Large intestine (tissue), 3 donors: ENCODE data around the gene PRKAR1B. TPM values are rescaled to one million over a fixed set of nuclear protein-coding genes. Genes with fewer than 3 reads are reported as not detected.

Experiments
- DNase-seq, 2 donors: peaks; one replicate each; pipeline versions ENCODE4 v3.0.0 to v3.0.0-alpha.2; 2013
- H3K27ac ChIP-seq: one replicate; pipeline ENCODE4 v1.5.1; 2013; ENCODE audit warnings: low read length
- H3K27me3 ChIP-seq: 2 replicates; pipeline ENCODE4 v1.6.1; 2013; ENCODE audit warnings: low read length; ENCODE audit not compliant: control insufficient read depth, insufficient read depth
- H3K36me3 ChIP-seq: 2 replicates; pipeline ENCODE4 v1.6.1; 2013; ENCODE audit warnings: low read length; ENCODE audit not compliant: control insufficient read depth, insufficient read depth
- H3K4me1 ChIP-seq: one replicate; pipeline ENCODE4 v1.6.1; 2013; ENCODE audit warnings: low read length; ENCODE audit not compliant: control insufficient read depth, insufficient read depth
- H3K4me3 ChIP-seq: one replicate; pipeline ENCODE4 v1.5.1; 2013; ENCODE audit warnings: low read length
- H3K9me3 ChIP-seq: one replicate; pipeline ENCODE4 v1.6.1; 2013; ENCODE audit warnings: mild to moderate bottlenecking, low read depth, low read length, moderate library complexity; ENCODE audit not compliant: control insufficient read depth
- WGBS: methylation state at CpG from one replicate; pipeline ENCODE4 v1.1.5; 2013; ENCODE audit warnings: low lambda C conversion rate; ENCODE audit not compliant: insufficient coverage; 5-methylcytosine and 5-hydroxymethylcytosine counted together
- polyA plus RNA-seq: library from polyadenylated mRNA; unstranded; fragments of 120-200 nt; gene quantifications from one replicate; pipeline ENCODE4 v1.2.1, GENCODE V29; 2013

The PRKAR1B gene
- polyA plus RNA-seq, 1 donor = 34.8 TPM

GRCh38 chr7:523347-524336 lies 203.4 kb downstream of the PRKAR1B start:
- peak in 1 of 2 donors; percentile 64 for DNase-seq
- Histone ChIP-seq H3K4me1 (peaks cover 33% of the 10 kb centered on the region), H3K27me3 (peaks cover 28% of the 10 kb centered on the region), H3K9me3 (peaks cover 16% of the 10 kb centered on the region), H3K36me3 (no peaks in the 10 kb centered on the region), H3K4me3 (peak overlapping the region; percentile 68), H3K27ac (peak overlapping the region; percentile 16)
- no CpG with 5 or more reads among the region's 28 CpGs for WGBS

- WGBS = no CpG with 5 or more reads among the region's 21 CpGs
- Histone ChIP-seq H3K4me1 (peaks cover 33% of the 10 kb centered on the region), H3K27ac (peak overlapping the region; percentile 83), H3K4me3 (peak overlapping the region; percentile 68), H3K36me3 (no peaks in the 10 kb centered on the region), H3K27me3 (peaks cover 28% of the 10 kb centered on the region), H3K9me3 (peaks cover 16% of the 10 kb centered on the region)
- peak in 1 of 2 donors; percentile 62 for DNase-seq
Observed at GRCh38 chr7:522951-523314, 204.1 kb downstream of the PRKAR1B start.

GRCh38 chr7:522071-522950 lies 204.8 kb downstream of the PRKAR1B start:
- DNase-seq = peak; percentile 78 to 93
- no CpG with 5 or more reads among the region's 91 CpGs for WGBS
- Histone ChIP-seq H3K27me3 (peaks cover 28% of the 10 kb centered on the region), H3K9me3 (peaks cover 16% of the 10 kb centered on the region), H3K36me3 (no peaks in the 10 kb centered on the region), H3K4me3 (peak overlapping the region; percentile 68), H3K4me1 (peaks cover 33% of the 10 kb centered on the region), H3K27ac (peak overlapping the region; percentile 83)

DNA sequence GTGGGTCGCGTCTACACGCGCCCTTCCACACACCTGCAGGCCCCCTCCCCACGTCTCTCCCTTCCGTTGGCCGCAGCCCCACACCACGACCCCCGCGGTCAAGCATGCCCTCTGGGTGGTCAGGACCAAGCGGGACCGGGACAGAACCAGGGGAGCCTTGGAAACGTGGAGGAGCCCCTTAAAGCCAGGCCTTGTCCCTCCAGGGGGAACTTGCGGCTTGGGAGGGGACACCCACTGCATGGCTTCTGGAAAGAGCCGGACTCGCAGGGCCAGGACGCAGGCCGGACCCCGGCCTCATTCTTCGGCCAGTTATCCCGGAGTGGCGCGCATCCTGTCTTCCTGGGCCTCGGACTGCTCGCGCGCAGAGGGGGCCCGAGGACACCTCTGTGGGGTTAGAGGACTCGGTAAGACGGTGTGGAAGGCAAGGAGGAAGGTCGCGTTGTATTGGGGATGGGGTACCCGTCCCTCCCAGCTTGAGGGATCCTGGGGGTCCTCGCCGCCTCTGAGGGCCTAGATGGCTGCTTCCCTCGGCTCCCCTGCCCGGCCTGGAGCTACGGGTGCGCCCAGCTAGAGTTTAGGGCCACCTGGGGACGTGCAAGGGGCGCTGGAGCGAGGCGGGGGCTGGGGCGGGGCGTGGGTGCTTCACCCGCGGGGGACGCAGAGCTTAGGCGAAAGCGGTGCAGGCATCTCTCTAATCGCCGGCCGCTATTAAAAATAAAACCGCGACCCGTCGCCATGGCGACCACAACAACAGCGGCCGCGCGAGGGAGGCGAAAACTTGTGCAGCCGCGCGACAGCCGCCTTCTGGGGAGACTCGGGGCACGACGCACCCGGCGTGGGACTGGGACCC lies 205.6 kb downstream of the PRKAR1B start:
- peak; percentile 61 to 75 for DNase-seq
- WGBS = no CpG with 5 or more reads among the region's 72 CpGs
- Histone ChIP-seq H3K27me3 (peaks cover 28% of the 10 kb centered on the region), H3K36me3 (no peaks in the 10 kb centered on the region), H3K4me3 (peak overlapping the region; percentile 68), H3K4me1 (peaks cover 33% of the 10 kb centered on the region), H3K27ac (peak overlapping the region; percentile 93), H3K9me3 (peaks cover 16% of the 10 kb centered on the region)

DNA sequence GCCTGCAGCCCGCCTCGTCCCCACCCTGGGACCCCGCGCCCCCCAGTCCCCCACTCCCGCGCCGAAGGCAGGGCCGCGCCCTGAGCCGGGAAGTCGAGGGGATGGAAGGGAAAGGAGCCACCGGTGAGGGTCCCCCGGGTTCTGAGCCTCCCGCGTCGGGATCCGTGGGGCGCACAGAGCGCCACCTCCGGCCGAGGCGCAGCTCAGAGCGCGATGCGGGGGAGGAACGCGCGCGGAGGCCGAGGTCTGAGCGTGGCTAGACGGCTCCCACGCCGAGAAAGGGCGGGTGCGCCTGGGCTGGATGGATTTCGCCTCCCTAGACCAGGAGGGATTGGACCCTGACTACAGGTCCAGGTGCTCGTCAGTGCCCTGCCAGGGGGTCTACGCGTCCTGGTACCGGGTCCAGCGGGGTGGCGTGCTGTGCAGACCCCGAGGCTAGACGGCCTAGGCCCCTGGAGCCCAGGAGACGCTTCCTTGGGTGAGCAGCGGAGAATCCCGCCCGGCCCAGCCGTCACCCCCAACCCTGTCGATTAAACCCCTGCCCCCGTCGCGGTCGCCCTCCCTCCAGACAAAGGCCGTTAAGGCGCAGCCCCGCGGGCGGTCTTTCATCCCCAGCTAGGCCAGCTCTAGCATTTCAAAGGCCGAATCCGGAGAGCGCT lies 206.4 kb downstream of the PRKAR1B start:
- WGBS = no CpG with 5 or more reads among the region's 63 CpGs
- peaks cover 36% of the 10 kb centered on the region for H3K4me1 ChIP-seq
- peak overlapping the region; percentile 68 for H3K4me3 ChIP-seq
- H3K9me3 ChIP-seq = peaks cover 16% of the 10 kb centered on the region
- peak overlapping the region; percentile 93 for H3K27ac ChIP-seq
- peak in 1 of 2 donors; percentile 77 for DNase-seq
- peaks cover 2% of the 10 kb centered on the region for H3K36me3 ChIP-seq
- peaks cover 28% of the 10 kb centered on the region for H3K27me3 ChIP-seq

- no CpG with 5 or more reads among the region's 132 CpGs for WGBS
- Histone ChIP-seq H3K4me3 (peak within 1 kb of the TSS; percentile 87), H3K9me3 (peaks cover 16% of the 10 kb centered on the region), H3K36me3 (peaks cover 8% of the 10 kb centered on the region), H3K4me1 (peaks cover 44% of the 10 kb centered on the region), H3K27me3 (peaks cover 28% of the 10 kb centered on the region), H3K27ac (peak within 1 kb of the TSS; percentile 96)
- peak in 1 of 2 donors; percentile 80 for DNase-seq
Observed at GRCh38 chr7:519484-520390, 207.3 kb downstream of the PRKAR1B start, which contains the start of gene PDGFA. TSS of gene PDGFA (minus strand) at chr7:519846. CDS start at chr7:519001, 845 bp downstream.

GRCh38 chr7:518630-519483 lies 208.2 kb downstream of the PRKAR1B start:
- Histone ChIP-seq H3K4me1 (peaks cover 51% of the 10 kb centered on the region), H3K36me3 (peaks cover 17% of the 10 kb centered on the region), H3K9me3 (peaks cover 16% of the 10 kb centered on the region), H3K27me3 (peaks cover 28% of the 10 kb centered on the region), H3K27ac (peak overlapping the region; percentile 96), H3K4me3 (peak overlapping the region; percentile 87)
- DNase-seq = peak; percentile 83 to 88
- no CpG with 5 or more reads among the region's 93 CpGs for WGBS
